ENCODE measurements around the gene WDR55. TPM values are rescaled to one million over a fixed set of nuclear protein-coding genes. Genes with fewer than 3 reads are reported as not detected.

The WDR55 gene
- total and polyA plus RNA-seq, 2 of the 8 experiments (the other 6 are each of a cell fraction or from before 2014, with no cell fraction given), result 15.3 to 22.7 TPM

DNA sequence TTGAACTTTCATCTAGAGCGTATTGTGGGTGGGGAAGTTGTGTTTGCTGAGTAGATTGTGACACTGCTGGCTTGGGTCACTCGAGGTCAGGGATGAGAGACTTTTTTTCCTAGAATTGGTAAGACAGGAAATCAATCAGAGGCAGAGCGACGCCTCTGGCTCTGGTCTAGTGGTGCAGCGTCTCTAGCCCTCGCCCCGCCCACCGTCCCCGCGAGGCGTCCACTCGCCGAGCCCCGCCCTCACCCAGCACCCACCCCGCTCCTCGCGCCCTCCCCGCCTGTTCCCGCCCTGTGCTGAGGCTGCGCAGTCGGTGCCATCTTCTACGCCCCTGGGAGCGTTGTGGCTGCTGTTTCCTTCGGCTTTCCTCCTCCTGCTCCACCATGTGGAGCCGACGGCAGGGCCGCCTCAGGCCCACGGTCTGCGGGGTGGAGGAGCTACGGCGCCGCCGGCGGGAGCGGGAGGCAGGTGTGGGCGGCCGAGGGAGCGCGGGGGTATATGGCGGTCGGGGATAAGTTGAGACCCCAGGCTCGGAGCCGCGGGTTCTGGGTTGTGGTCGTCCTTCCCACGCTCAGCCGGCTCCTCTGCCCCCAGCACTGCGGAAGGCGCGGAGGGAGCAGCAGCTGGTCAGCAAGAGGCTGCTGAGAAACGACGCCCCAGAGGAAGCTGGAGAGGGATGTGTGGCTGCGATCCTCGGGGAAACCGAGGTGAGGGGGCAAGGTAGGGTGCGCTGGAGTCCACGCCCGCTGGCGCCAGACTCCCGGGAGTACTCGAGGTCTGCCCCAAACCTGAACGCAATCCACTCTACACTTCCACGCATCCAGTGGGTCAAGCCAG, 25.3 kb upstream of the WDR55 start, which contains the start of gene TMCO6 (continued):
- no peak for TF ChIP-seq EP300 (IDR thresholded peaks at IDR 0.05; ENCODE audit: borderline replicate concordance in 1 of 2, low read depth in 2 of 2, low read length in 2 of 2)
- TF ChIP-seq TCF12 (IDR thresholded peaks at IDR 0.05; ENCODE audit: low read depth, low read length), result no peak
- no peak for TF ChIP-seq KDM1A (IDR thresholded peaks at IDR 0.05; ENCODE audit: borderline replicate concordance, low read length)
- no peak for TF ChIP-seq POU5F1 (IDR thresholded peaks at IDR 0.05; ENCODE audit: low read depth, low read length)
- peak; percentile 94 for TF ChIP-seq KDM4A (IDR thresholded peaks at IDR 0.05; ENCODE audit: low read depth, low read length, severe bottlenecking)
- TF ChIP-seq GABPA (IDR thresholded peaks at IDR 0.05; ENCODE audit: borderline replicate concordance, insufficient read depth, low read length), result no peak
- TF ChIP-seq NANOG (IDR thresholded peaks at IDR 0.05; ENCODE audit: insufficient read depth, low read depth, low read length, poor library complexity, severe bottlenecking), result no peak
- no peak for TF ChIP-seq SIRT6 (IDR thresholded peaks at IDR 0.05; ENCODE audit: low read length)
- TF ChIP-seq SP4 (IDR thresholded peaks at IDR 0.05; ENCODE audit: low read length), result no peak
- no peak for TF ChIP-seq JUND (IDR thresholded peaks at IDR 0.05; ENCODE audit: low read length)
- peak; percentile 92 for TF ChIP-seq PHF8 (conservative IDR thresholded peaks at IDR 0.05; ENCODE audit: low read depth, low read length)
- TF ChIP-seq, protein P1, sequence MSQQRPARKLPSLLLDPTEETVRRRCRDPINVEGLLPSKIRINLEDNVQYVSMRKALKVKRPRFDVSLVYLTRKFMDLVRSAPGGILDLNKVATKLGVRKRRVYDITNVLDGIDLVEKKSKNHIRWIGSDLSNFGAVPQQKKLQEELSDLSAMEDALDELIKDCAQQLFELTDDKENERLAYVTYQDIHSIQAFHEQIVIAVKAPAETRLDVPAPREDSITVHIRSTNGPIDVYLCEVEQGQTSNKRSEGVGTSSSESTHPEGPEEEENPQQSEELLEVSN (IDR thresholded peaks at IDR 0.05), result peak; percentile 86
- TF ChIP-seq RNF2 (IDR thresholded peaks at IDR 0.05; ENCODE audit: borderline replicate concordance, low read depth, low read length, missing control alignments, poor library complexity, severe bottlenecking), result no peak
- no peak for TF ChIP-seq SP2 (IDR thresholded peaks at IDR 0.05; ENCODE audit: low read length)
- peak; percentile 72; the same call in 1 of the 2 replicates for TF ChIP-seq RBBP5 (IDR thresholded peaks at IDR 0.05; ENCODE audit: borderline replicate concordance, low read depth, low read length)
- no peak for TF ChIP-seq EGR1 (IDR thresholded peaks at IDR 0.05; ENCODE audit: borderline replicate concordance, low read depth, low read length)
- no peak for TF ChIP-seq CHD1 (IDR thresholded peaks at IDR 0.05; ENCODE audit: low read depth, low read length)
- no peak for TF ChIP-seq BRCA1 (IDR thresholded peaks at IDR 0.05; ENCODE audit: low read depth, low read length)
- TF ChIP-seq TAF7 (optimal IDR thresholded peaks at IDR 0.05; ENCODE audit: borderline replicate concordance, low read depth, low read length), result peak; percentile 71
- no peak; a peak in 1 of 4 replicates for TF ChIP-seq SIN3A (conservative IDR thresholded peaks at IDR 0.05 in 1 of 2, IDR thresholded peaks at IDR 0.05 in 1 of 2; ENCODE audit: low read depth in 1 of 2, low read length in 2 of 2)
- TF ChIP-seq, protein P2, sequence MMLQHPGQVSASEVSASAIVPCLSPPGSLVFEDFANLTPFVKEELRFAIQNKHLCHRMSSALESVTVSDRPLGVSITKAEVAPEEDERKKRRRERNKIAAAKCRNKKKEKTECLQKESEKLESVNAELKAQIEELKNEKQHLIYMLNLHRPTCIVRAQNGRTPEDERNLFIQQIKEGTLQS (IDR thresholded peaks at IDR 0.05; ENCODE audit: insufficient read depth, low read depth, low read length), result no peak

Data from H1 (cell line).